Kidney (tissue), 14 donors: Measurements from ENCODE around the gene CCDC152. TPM values are rescaled to one million over a fixed set of nuclear protein-coding genes. Genes with fewer than 3 reads are reported as not detected.

Source experiments
- DNase-seq, 5 donors: peaks; one replicate each; pipeline ENCODE4 v3.0.0-alpha.2; 2013 to 2020
- FAIRE-seq: peaks from 2 replicates; lab custom pipeline; 2012; peaks lifted over from hg19 to GRCh38; lab: Jason Lieb, UNC
- H3K27ac ChIP-seq, 2 donors: one replicate each; pipeline ENCODE4 v1.7.0; 2013; ENCODE audit warnings: low read depth in 2 of 2, low read length in 2 of 2, inconsistent platforms in 1 of 2
- H3K27me3 ChIP-seq: one replicate; pipeline ENCODE4 v1.7.1; 2013; ENCODE audit warnings: low read length, inconsistent platforms; ENCODE audit not compliant: control insufficient read depth, insufficient read depth
- H3K36me3 ChIP-seq, 3 donors: one replicate each; pipeline versions ENCODE4 v1.7.0 to v1.7.1; 2013; ENCODE audit warnings: low read length in 3 of 3, control low read depth in 1 of 3, inconsistent platforms in 1 of 3; ENCODE audit not compliant: insufficient read depth in 3 of 3, control insufficient read depth in 2 of 3
- H3K4me1 ChIP-seq, 3 donors: one replicate each; pipeline versions ENCODE4 v1.7.0 to v1.7.1; 2013; ENCODE audit warnings: low read length in 3 of 3, inconsistent platforms in 1 of 3, low read depth in 1 of 3; ENCODE audit not compliant: control insufficient read depth in 2 of 3, insufficient read depth in 2 of 3
- H3K4me3 ChIP-seq, 3 donors: one replicate each; pipeline versions ENCODE4 v1.7.0 to v1.8.1; 2013; ENCODE audit warnings: low read length in 3 of 3, control low read depth in 1 of 3, inconsistent platforms in 1 of 3
- H3K9ac ChIP-seq, 3 donors: one replicate each; pipeline versions ENCODE4 v1.7.0 to v1.7.1; 2013; ENCODE audit warnings: low read length in 3 of 3, control low read depth in 1 of 3, inconsistent platforms in 1 of 3
- H3K9me3 ChIP-seq, 3 donors: one replicate each; pipeline versions ENCODE4 v1.7.0 to v1.7.1; 2013; ENCODE audit warnings: low read length in 3 of 3, control low read depth in 1 of 3, inconsistent platforms in 1 of 3; ENCODE audit not compliant: control insufficient read depth in 2 of 3, insufficient read depth in 1 of 3
- CTCF ChIP-seq: IDR thresholded peaks from 3 replicates; pipeline ENCODE4 v1.5.1; 2012; ENCODE audit warnings: mild to moderate bottlenecking, moderate library complexity, borderline replicate concordance; ENCODE audit not compliant: insufficient read depth; ENCODE audit errors: extremely low read depth
- intact Hi-C: fragments of 100-400 bp; cut with DNase I; formaldehyde crosslinking; loops from one replicate; pipeline ENCODE4 v1.11.1; 2022
- polyA plus RNA-seq: library from polyadenylated mRNA; stranded (reverse); fragments of 350-450 nt; fragmentation: Illumina TruSeq; extraction: RNeasy Lipid Tissue Mini Kit (QIAGEN cat#74804); gene quantifications from one replicate; pipeline ENCODE4 v1.2.3, GENCODE V29; 2014; ENCODE audit warnings: low read depth, low replicate concordance; ENCODE audit not compliant: insufficient read depth
- total RNA-seq: library from RNA; stranded (reverse); fragmentation: NEBNext Ultra II Directional; extraction: Animal tissue kit (Norgen Biotek cat#: 25700); gene quantifications from one replicate; pipeline ENCODE4 v1.2.1, GENCODE V29; 2021
- donor health status: control.
- donor health status: control.
- donor health status: control.
- donor health status: control.
- donor health status: control.
- donor health status: DM: yes; HTN: yes; CAD: no.
- donor health status: Normal renal cell carcinoma (clear cell type).

Gene CCDC152
- total and polyA plus RNA-seq, 2 donors from 2014 or later: 0.15 to 1.1 TPM

GRCh38 chr5:42760426-42760825 lies 3.8 kb downstream of the CCDC152 start:
- Histone ChIP-seq H3K27me3 (no peaks in the 10 kb centered on the region), H3K4me1 (peaks cover 0 to 2% (median 0%) of the 10 kb centered on the region in 3 donors), H3K27ac (no peak overlapping the region), H3K4me3 (no peak overlapping the region), H3K9me3 (no peaks in the 10 kb centered on the region), H3K9ac (no peak overlapping the region), H3K36me3 (no peaks in the 10 kb centered on the region)
- FAIRE-seq: no peak
- intact Hi-C loops: loop anchor here (10.0 kb wide), 1 partner anchor 746 kb away; no protein-coding TSS in a partner anchor
- no peak for TF ChIP-seq CTCF
- no peak for DNase-seq

- FAIRE-seq (no peak), DNase-seq (no peak)
- intact Hi-C loops: loop anchor here (10.0 kb wide), 1 partner anchor 747 kb away; no protein-coding TSS in a partner anchor
- H3K4me1 ChIP-seq: peaks cover 0 to 2% (median 0%) of the 10 kb centered on the region in 3 donors
- H3K9ac ChIP-seq: no peak overlapping the region
- no peak overlapping the region for H3K4me3 ChIP-seq
- no peaks in the 10 kb centered on the region for H3K36me3 ChIP-seq
- no peaks in the 10 kb centered on the region for H3K27me3 ChIP-seq
- H3K27ac ChIP-seq: no peak overlapping the region
- no peaks in the 10 kb centered on the region for H3K9me3 ChIP-seq
- no peak for TF ChIP-seq CTCF
Measured at GRCh38 chr5:42761791-42762190, 5.2 kb downstream of the CCDC152 start.

- H3K4me3 ChIP-seq: no peak overlapping the region
- intact Hi-C loops: loop anchor here (10.0 kb wide), 1 partner anchor 753 kb away; no protein-coding TSS in a partner anchor
- H3K4me1 ChIP-seq: no peaks in the 10 kb centered on the region
- DNase-seq: peak in 2 of 5 donors; percentile 39 to 47
- H3K9ac ChIP-seq: no peak overlapping the region
- no peaks in the 10 kb centered on the region for H3K9me3 ChIP-seq
- no peak overlapping the region for H3K27ac ChIP-seq
- H3K36me3 ChIP-seq: no peaks in the 10 kb centered on the region
- TF ChIP-seq CTCF: peak; percentile 45
- FAIRE-seq: peak; percentile 89
- no peaks in the 10 kb centered on the region for H3K27me3 ChIP-seq
Measured at GRCh38 chr5:42767491-42768105, 11.0 kb downstream of the CCDC152 start.

- FAIRE-seq (no peak), DNase-seq (no peak)
- no peak for TF ChIP-seq CTCF
- Histone ChIP-seq H3K27ac (no peak overlapping the region), H3K27me3 (no peaks in the 10 kb centered on the region), H3K4me1 (no peaks in the 10 kb centered on the region), H3K36me3 (no peaks in the 10 kb centered on the region), H3K9ac (no peak overlapping the region), H3K4me3 (no peak overlapping the region), H3K9me3 (no peaks in the 10 kb centered on the region)
- intact Hi-C loops: loop anchor here (10.0 kb wide), 1 partner anchor 753 kb away; no protein-coding TSS in a partner anchor
Measured at GRCh38 chr5:42768106-42768504, 11.5 kb downstream of the CCDC152 start.
